ENCODE measurements around the gene GASK1A.

DNA sequence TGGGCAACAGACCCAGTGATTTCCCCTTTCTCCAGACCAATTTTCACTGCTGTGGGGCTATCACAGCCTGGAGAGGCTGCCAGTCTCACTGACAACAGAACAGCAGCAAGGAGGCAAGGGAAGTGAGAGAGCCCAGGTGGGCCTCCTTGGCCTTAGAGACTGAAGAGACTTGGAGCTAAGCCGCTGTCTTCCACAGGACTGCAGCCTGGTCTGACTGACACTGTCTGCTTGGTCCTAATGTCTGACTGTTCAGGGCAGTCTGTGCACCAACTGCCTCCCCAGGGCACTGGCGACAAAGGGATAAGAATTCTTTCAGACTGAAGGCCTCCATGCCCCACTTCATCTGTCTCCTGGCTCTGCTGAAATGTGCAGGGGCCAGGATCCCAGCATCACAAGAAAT, 115.3 kb downstream of the GASK1A start:
- TF ChIP-seq POLR2A (IDR thresholded peaks at IDR 0.05; ENCODE audit: control extremely low read depth in 1 of 2, low read depth in 2 of 2, low read length in 2 of 2) (no peak), TAF1 (IDR thresholded peaks at IDR 0.05; ENCODE audit: low read depth, low read length) (no peak), POLR2AphosphoS5 (IDR thresholded peaks at IDR 0.05; ENCODE audit: low read depth, low read length) (no peak), TBP (IDR thresholded peaks at IDR 0.05; ENCODE audit: low read depth, low read length) (no peak), RXRA (IDR thresholded peaks at IDR 0.05; ENCODE audit: insufficient read depth, low read depth, low read length) (no peak), EP300 (IDR thresholded peaks at IDR 0.05; ENCODE audit: borderline replicate concordance in 1 of 2, low read depth in 2 of 2, low read length in 2 of 2) (no peak)
- TF ChIP-seq, protein P1, sequence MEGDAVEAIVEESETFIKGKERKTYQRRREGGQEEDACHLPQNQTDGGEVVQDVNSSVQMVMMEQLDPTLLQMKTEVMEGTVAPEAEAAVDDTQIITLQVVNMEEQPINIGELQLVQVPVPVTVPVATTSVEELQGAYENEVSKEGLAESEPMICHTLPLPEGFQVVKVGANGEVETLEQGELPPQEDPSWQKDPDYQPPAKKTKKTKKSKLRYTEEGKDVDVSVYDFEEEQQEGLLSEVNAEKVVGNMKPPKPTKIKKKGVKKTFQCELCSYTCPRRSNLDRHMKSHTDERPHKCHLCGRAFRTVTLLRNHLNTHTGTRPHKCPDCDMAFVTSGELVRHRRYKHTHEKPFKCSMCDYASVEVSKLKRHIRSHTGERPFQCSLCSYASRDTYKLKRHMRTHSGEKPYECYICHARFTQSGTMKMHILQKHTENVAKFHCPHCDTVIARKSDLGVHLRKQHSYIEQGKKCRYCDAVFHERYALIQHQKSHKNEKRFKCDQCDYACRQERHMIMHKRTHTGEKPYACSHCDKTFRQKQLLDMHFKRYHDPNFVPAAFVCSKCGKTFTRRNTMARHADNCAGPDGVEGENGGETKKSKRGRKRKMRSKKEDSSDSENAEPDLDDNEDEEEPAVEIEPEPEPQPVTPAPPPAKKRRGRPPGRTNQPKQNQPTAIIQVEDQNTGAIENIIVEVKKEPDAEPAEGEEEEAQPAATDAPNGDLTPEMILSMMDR (IDR thresholded peaks at IDR 0.05; ENCODE audit: control extremely low read depth in 1 of 3, insufficient read depth in 1 of 3, low read depth in 1 of 3, low read length in 3 of 3), result no peak
- TF ChIP-seq, protein P2, sequence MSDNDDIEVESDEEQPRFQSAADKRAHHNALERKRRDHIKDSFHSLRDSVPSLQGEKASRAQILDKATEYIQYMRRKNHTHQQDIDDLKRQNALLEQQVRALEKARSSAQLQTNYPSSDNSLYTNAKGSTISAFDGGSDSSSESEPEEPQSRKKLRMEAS (IDR thresholded peaks at IDR 0.05), result no peak
